Gastroesophageal sphincter (tissue), 3 donors: ENCODE data around the gene CCSER1.

ENCODE experiments used
- CTCF ChIP-seq, 4 experiments: fragments of 200-600 bp in 2 of 4; fragments of 450-650 bp in 2 of 4; sonication (generic) in 1 of 4; IDR thresholded peaks; one replicate each; pipeline ENCODE4 v1.5.1; 2017 to 2019; ENCODE audit warnings: antibody characterized with exemption in 4 of 4, mild to moderate bottlenecking in 2 of 4, moderate library complexity in 2 of 4
- EP300 ChIP-seq: sonication (generic); formaldehyde crosslinking; IDR thresholded peaks from one replicate; pipeline ENCODE4 v1.6.1; 2017; ENCODE audit warnings: antibody characterized with exemption, mild to moderate bottlenecking

DNA sequence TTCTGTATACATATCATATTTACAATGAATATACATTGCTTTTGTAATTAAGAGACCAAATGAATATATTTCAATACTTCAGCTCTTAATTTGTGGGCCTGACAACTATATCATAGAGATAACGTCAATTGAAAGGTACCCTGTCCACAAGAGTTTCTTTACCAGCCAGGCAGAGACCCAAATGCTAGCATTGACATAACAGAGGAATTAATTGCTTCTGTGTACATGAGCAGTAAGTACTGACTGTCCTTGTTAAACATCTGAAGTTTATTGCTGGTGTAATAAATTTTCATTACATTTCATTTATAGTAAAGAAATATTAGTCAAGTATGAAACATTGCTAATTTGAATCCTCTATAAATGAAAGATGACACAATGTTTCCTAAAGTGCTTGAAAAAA, 910.8 kb downstream of the CCSER1 start:
- no peak for TF ChIP-seq CTCF (IDR thresholded peaks at IDR 0.05)
- no peak for TF ChIP-seq EP300
